GM21515 (cell line): Measurements from ENCODE around the gene MYT1.
"Not testable (repeated sequence)": the region's sequence is repeated elsewhere in the genome, so short reads cannot be mapped to it uniquely, and the experiment has no call there.

Experiments used
- ATAC-seq: cut with Tn5 transposase; IDR thresholded peaks from one replicate; pipeline ENCODE4 v1.9.1; 2021; ENCODE audit not compliant: unreplicated experiment

Gene MYT1

DNA sequence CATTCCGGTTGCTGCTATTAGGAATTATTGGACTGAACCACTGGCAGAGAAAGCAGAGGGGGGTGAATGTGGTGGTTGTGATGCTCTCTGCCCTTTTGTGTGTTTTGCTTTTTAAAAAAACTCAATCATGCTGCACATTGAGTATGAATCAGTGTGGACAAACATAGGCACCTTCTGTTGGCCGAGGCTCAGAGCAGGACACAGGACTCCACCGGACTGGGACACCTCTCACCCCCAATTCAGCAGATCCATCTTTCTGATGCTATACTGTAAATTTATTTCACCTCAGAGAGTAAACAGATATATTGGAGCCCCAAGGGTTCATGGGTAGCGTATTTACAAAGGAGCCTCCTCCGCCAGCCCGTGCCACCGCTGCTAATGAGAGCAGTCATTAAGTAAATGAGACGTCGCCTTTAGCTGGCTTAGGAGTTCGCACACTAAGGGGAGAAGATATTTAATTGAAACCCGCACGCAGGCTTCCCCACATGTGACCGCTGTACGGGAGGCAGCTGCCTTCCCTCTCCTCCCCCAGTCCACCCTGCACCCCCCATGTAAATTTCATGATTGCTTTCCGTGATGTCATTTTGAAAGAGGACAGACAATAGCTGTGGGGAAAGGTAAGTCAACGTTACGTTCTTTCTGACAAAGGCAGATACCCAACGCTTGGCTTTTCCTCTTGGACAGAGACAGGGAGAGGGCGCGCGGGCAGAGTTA, at the start of gene MYT1:
Gene MYT1, plus strand, starts transcription at position 330 of the 714 bp plus-strand sequence. CDS start 34,410 bp downstream, outside the sequence.
- no peak for ATAC-seq

- ATAC-seq: no peak
Measured at GRCh38 chr20:64115171-64115911, 48.9 kb upstream of the MYT1 start.

- no peak for ATAC-seq
Measured at GRCh38 chr20:64116016-64116415, 48.2 kb upstream of the MYT1 start.

DNA sequence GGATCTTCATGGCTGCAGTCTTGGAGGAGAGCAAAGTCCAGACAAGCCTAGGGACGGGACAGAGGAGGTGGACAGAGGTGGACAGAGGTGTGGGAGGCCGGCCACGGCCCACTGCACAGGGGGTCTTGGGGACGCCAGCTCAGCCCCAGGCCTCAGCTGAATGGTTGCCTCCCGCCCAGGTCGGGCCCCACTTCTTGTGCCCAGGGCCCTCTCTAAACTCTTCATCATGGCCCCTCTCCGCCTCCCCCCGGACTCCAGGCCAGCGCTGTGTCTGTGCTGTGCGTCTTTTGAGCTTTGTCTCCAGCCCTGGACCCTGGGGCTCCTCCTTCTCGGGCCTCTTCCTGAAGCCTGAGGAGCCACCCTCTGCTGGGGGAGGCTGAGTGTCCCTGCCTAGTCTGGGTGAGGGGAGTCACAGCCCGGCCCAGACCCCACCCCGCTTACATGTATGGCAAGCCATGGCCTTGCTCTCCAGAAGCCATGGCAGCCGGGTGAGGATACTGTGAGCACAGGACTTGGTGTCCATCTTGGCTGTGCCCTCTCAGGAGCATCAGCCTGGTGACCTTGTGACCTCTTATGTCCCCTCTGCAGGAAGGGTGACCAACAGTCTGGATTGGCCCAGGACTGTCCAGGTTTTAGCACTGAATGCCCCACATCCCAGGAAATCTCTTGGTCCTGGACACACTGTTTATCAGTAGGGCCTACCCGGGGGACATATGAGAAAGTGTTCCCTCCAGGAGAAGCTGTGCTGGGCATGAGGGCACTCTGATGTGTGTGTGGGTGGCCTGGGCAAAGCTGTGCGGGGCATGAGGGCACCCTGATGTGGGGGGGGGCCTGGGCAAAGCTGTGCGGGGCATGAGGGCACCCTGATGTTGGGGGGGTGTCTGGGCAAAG, 47.5 kb upstream of the MYT1 start:
- no peak for ATAC-seq

GRCh38 chr20:64117432-64117777, 46.8 kb upstream of the MYT1 start:
- ATAC-seq: not testable (repeated sequence)

DNA sequence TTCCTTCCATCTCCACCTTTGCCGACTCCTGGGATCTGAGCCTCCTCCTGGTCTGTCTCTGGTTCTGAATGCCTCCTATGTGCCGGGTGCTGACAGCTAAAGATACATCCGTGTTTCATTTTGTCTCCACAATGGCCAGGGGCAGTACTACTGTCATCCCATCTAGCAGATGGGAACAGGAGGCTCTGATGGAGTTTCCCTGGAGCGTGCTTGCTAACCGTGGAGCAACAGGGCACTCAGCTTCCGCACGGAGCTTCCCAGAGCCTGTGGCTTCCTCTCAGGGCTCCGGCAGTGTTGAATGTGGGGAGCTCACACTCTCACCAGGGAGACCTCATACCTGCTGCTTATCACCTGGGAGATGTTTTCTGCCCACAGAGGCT, 45.0 kb upstream of the MYT1 start:
- ATAC-seq: no peak

DNA sequence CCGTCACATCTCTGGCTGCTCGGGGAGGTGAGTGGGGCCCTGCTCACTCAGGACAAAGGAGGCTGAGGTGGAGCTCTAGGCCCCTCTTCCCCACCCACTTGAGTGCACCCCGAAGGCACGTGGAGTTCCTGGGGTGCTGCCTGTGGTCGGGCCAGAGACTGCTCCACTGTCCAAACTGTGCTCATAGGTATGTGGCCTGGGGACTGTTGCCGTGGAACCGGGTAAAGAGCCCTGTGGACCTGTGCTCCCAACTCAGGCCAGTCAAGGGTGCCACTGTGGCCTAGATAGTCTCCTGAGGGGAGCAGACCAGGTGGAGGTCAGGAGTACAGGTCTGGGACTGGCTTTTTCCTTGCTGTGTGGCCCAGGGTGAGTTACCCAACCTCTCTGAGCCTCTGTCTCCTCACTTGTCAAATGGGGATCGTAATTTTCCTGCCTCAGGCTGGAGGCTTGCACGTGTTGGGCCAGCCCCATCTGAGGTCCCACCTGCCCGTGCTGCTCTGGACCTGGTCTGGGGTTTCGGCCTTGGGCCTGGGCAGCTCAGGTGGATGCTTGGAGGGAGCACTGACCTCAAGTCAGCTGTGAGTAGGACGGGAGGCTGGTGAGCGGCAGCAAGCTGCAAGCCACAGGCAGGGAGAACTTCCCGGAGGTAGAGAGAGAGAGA, 44.4 kb upstream of the MYT1 start:
- ATAC-seq: no peak

DNA sequence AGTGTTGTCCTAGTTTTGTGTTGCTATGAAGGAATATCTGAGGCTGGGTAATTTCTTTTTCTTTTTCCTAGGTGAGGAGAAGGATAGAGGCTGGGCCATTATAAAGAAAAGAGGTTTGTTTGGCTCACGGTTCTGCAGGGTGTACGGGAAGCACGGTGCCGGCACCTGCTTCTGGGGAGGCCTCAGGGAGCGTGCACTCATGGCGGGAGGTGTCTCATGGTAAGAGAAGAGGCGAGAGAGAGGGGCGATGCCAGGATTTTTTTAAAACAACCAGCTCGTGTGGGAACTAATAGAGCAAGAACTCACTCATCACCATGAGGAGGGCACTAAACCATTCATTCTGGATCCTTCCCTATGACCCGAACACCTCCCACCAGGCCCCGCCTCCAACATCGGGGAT, 42.7 kb upstream of the MYT1 start:
- ATAC-seq: no peak

GRCh38 chr20:64122927-64123326, 41.3 kb upstream of the MYT1 start:
- ATAC-seq: not testable (repeated sequence)

- not testable (repeated sequence) for ATAC-seq
Measured at GRCh38 chr20:64123517-64123916, 40.7 kb upstream of the MYT1 start.

- no peak for ATAC-seq
Measured at GRCh38 chr20:64129146-64129782, 35.0 kb upstream of the MYT1 start.

DNA sequence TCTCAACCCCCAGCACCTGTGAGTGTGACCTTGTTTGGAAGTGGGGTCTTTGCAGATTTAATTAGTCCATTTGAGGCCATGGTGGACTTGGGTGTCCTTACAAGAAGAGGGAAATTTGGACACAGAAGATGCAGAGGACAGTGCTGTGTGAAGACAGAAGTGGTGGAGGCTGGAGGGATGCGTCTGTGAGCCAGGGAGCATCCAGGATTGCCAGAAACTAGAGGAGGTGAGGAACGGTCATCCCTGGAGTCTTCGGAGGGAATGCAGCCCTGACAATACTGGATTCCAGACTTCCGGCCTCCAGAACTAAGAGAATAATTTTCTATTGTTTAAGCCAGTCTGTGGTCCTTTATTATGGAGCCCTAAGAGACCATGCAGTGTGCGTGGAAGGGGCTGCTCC, 34.0 kb upstream of the MYT1 start:
- ATAC-seq: no peak

GRCh38 chr20:64130876-64131275, 33.4 kb upstream of the MYT1 start:
- ATAC-seq: no peak

GRCh38 chr20:64131406-64131805, 32.8 kb upstream of the MYT1 start:
- no peak for ATAC-seq

DNA sequence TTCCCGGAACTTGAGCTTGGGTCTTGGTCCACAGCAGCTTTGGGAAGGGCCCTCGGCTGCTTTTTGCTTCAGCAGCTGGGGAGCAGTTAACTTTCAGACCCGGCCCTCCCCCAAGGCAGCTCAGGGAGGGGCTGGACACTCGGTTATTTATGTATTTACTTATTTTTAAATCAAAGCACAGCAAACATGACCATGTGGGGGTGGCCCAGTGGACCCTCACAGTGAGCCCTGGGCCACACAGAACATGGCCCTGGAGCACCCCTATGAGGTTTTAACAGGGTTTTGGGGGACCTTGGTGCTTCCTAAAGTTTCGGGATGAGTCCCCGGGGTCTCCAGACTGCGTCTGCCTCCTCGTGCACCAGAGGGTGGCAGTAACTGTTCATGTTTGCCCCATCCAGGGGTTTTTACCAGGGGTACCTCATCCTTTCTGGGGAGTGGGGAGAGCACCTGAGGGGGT, 30.3 kb upstream of the MYT1 start:
- ATAC-seq: no peak

GRCh38 chr20:64134744-64135143, 29.5 kb upstream of the MYT1 start:
- ATAC-seq: not testable (repeated sequence)

GRCh38 chr20:64136004-64136710, 28.1 kb upstream of the MYT1 start:
- ATAC-seq: no peak

- ATAC-seq: no peak
Measured at GRCh38 chr20:64137598-64138031, 26.6 kb upstream of the MYT1 start.

GRCh38 chr20:64138276-64138815, 25.9 kb upstream of the MYT1 start:
- ATAC-seq: no peak
